Ishikawa (cell line): ENCODE results near the gene COG3.

ENCODE experiments used
- CEBPB ChIP-seq: IDR thresholded peaks from 2 replicates; pipeline ENCODE4 v1.6.1; 2012
- EGR1 ChIP-seq: IDR thresholded peaks from 2 replicates; pipeline ENCODE4 v1.6.1; 2012
- EP300 ChIP-seq: IDR thresholded peaks from 2 replicates; pipeline ENCODE4 v1.6.1; 2012; ENCODE audit warnings: borderline replicate concordance
- FOXM1 ChIP-seq: IDR thresholded peaks from 2 replicates; pipeline ENCODE4 v1.6.1; 2012; ENCODE audit warnings: low read depth, borderline replicate concordance
- NFIC ChIP-seq: IDR thresholded peaks from 2 replicates; pipeline ENCODE4 v1.6.1; 2012
- REST ChIP-seq: IDR thresholded peaks from 2 replicates; pipeline ENCODE4 v1.6.1; 2012; ENCODE audit warnings: low read depth, mild to moderate bottlenecking
- TAF1 ChIP-seq: IDR thresholded peaks from 2 replicates; pipeline ENCODE4 v1.6.1; 2012; ENCODE audit warnings: low read depth, mild to moderate bottlenecking
- YY1 ChIP-seq: IDR thresholded peaks from 2 replicates; pipeline ENCODE4 v1.6.1; 2012; ENCODE audit warnings: low read depth
- ZBTB7A ChIP-seq: IDR thresholded peaks from 2 replicates; pipeline ENCODE4 v1.6.1; 2012; ENCODE audit warnings: low read depth
- TF ChIP-seq, protein P1 (sequence below): IDR thresholded peaks from 2 replicates; pipeline ENCODE4 v1.6.1; 2012

GRCh38 chr13:45548281-45548680 lies 83.5 kb downstream of the COG3 start:
- no peak for TF ChIP-seq EP300
- TF ChIP-seq, protein P1, sequence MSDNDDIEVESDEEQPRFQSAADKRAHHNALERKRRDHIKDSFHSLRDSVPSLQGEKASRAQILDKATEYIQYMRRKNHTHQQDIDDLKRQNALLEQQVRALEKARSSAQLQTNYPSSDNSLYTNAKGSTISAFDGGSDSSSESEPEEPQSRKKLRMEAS, result no peak
- no peak for TF ChIP-seq NFIC
- no peak for TF ChIP-seq REST
- TF ChIP-seq ZBTB7A, result no peak
- no peak for TF ChIP-seq CEBPB
- no peak for TF ChIP-seq YY1
- no peak for TF ChIP-seq TAF1
- TF ChIP-seq EGR1, result no peak
- no peak for TF ChIP-seq FOXM1
